SK-N-SH (cell line): ENCODE measurements around the gene CDH22. TPM values are rescaled to one million over a fixed set of nuclear protein-coding genes. Genes with fewer than 3 reads are reported as not detected.

Source experiments
- CTCF ChIA-PET: fragments of 300-600, 350-600 bp; formaldehyde crosslinking; extraction: SDS; loops from one replicate; lab custom pipeline; 2021; lab: Yijun Ruan, JAX
- POLR2A ChIA-PET: fragments of 350-600 bp; sonication (Branson Sonifier 250); formaldehyde crosslinking; extraction: SDS; loops from one replicate; lab custom pipeline; 2020; ENCODE audit warnings: antibody characterized with exemption, inconsistent platforms; lab: Yijun Ruan, JAX
- DNase-seq: peaks from one replicate; pipeline ENCODE4 v3.0.0; 2012
- H2AFZ ChIP-seq: fragments of 200-600 bp; sonication (generic); 2 replicates; pipeline ENCODE4 v1.8.1; 2016; ENCODE audit warnings: antibody characterized with exemption, mild to moderate bottlenecking, low read depth
- H3F3A ChIP-seq: fragments of 200-600 bp; sonication (generic); replicated peaks from 2 replicates; pipeline ENCODE3; 2016; ENCODE audit warnings: antibody characterized with exemption, mild to moderate bottlenecking; ENCODE audit not compliant: insufficient read depth
- H3K27ac ChIP-seq, 2 experiments: fragments of 200-500 bp in 1 of 2; fragments of 200-600 bp in 1 of 2; sonication (Bioruptor generic) in 1 of 2; sonication (generic), shearing (Covaris generic) in 1 of 2; 2 replicates each; pipeline versions ENCODE4 v1.5.1 to v1.6.1; 2014 to 2016; ENCODE audit warnings: low read depth in 2 of 2, inconsistent platforms in 1 of 2, low read length in 1 of 2, mild to moderate bottlenecking in 1 of 2, mixed read lengths in 1 of 2
- H3K27me3 ChIP-seq: fragments of 200-600 bp; sonication (generic), shearing (Covaris generic); 2 replicates; pipeline ENCODE4 v1.6.1; 2016; ENCODE audit warnings: mixed run types; ENCODE audit not compliant: insufficient read depth
- H3K36me3 ChIP-seq, 2 experiments: fragments of 200-500 bp in 1 of 2; fragments of 200-600 bp in 1 of 2; sonication (Bioruptor generic) in 1 of 2; sonication (generic) in 1 of 2; replicated peaks in 1 of 2; 2 replicates each; pipeline versions ENCODE3 to v1.5.1; 2014 to 2016; ENCODE audit warnings: low read length in 1 of 2, mild to moderate bottlenecking in 1 of 2; ENCODE audit not compliant: insufficient read depth in 2 of 2, control insufficient read depth in 1 of 2
- H3K4me1 ChIP-seq, 2 experiments: fragments of 200-500 bp in 1 of 2; fragments of 200-600 bp in 1 of 2; sonication (Bioruptor generic) in 1 of 2; sonication (generic), shearing (Covaris generic) in 1 of 2; 2 replicates each; pipeline versions ENCODE4 v1.5.1 to v1.6.1; 2014 to 2016; ENCODE audit warnings: low read depth in 1 of 2, low read length in 1 of 2, mixed run types in 1 of 2; ENCODE audit not compliant: insufficient read depth in 2 of 2, control insufficient read depth in 1 of 2
- H3K4me2 ChIP-seq: fragments of 200-600 bp; sonication (generic), shearing (Covaris generic); 2 replicates; pipeline ENCODE4 v1.6.1; 2017; ENCODE audit warnings: mixed run types
- H3K4me3 ChIP-seq, 2 experiments: fragments of 200-500 bp in 1 of 2; fragments of 200-600 bp in 1 of 2; sonication (Bioruptor generic) in 1 of 2; sonication (generic), shearing (Covaris generic) in 1 of 2; 2 replicates each; pipeline versions ENCODE4 v1.5.1 to v1.8.1; 2014 to 2016; ENCODE audit warnings: low read depth in 2 of 2, inconsistent platforms in 1 of 2, low read length in 1 of 2, mild to moderate bottlenecking in 1 of 2, mixed read lengths in 1 of 2, moderate library complexity in 1 of 2
- H3K79me2 ChIP-seq: fragments of 200-600 bp; sonication (generic); 2 replicates; pipeline ENCODE4 v1.8.1; 2017; ENCODE audit warnings: mild to moderate bottlenecking; ENCODE audit not compliant: insufficient read depth
- H3K9ac ChIP-seq: fragments of 200-600 bp; sonication (generic); 2 replicates; pipeline ENCODE4 v1.6.1; 2017; ENCODE audit warnings: mixed run types
- H3K9me2 ChIP-seq: fragments of 200-600 bp; sonication (generic); 2 replicates; pipeline ENCODE4 v1.6.1; 2017; ENCODE audit warnings: mixed run types
- H3K9me3 ChIP-seq: fragments of 200-600 bp; sonication (generic); 2 replicates; pipeline ENCODE4 v1.6.1; 2017; ENCODE audit warnings: mixed run types, mild to moderate bottlenecking, moderate library complexity
- H4K20me1 ChIP-seq: fragments of 200-600 bp; sonication (generic); 2 replicates; pipeline ENCODE4 v1.6.1; 2017; ENCODE audit warnings: mild to moderate bottlenecking, mixed run types; ENCODE audit not compliant: insufficient read depth
- ELF1 ChIP-seq: IDR thresholded peaks from 2 replicates; pipeline ENCODE4 v1.4.0; 2012
- EZH2phosphoT487 ChIP-seq: fragments of 200-600 bp; sonication (generic); IDR thresholded peaks from 2 replicates; pipeline ENCODE4 v1.6.1; 2017; ENCODE audit warnings: low read depth, mixed run types, mild to moderate bottlenecking, antibody characterized with exemption, moderate library complexity, borderline replicate concordance
- FOXJ3 ChIP-seq: sonication (generic); formaldehyde crosslinking; IDR thresholded peaks from 2 replicates; pipeline ENCODE4 v1.5.1; 2020; ENCODE audit warnings: mild to moderate bottlenecking, missing genetic modification reagents
- GATA2 ChIP-seq: sonication (generic); formaldehyde crosslinking; IDR thresholded peaks from 2 replicates; pipeline ENCODE4 v1.5.0; 2020; ENCODE audit warnings: mild to moderate bottlenecking, missing genetic modification reagents
- JUND ChIP-seq: IDR thresholded peaks from 2 replicates; pipeline ENCODE4 v1.4.0; 2012
- NRF1 ChIP-seq: IDR thresholded peaks from 2 replicates; pipeline ENCODE4 v1.6.1; 2012; ENCODE audit warnings: low read depth, mild to moderate bottlenecking, low read length
- RCOR1 ChIP-seq: fragments of 150-350 bp; IDR thresholded peaks from 2 replicates; pipeline ENCODE4 v1.6.1; 2017; ENCODE audit warnings: antibody characterized with exemption, low read length
- RFX5 ChIP-seq: IDR thresholded peaks from 2 replicates; pipeline ENCODE4 v1.6.1; 2012; ENCODE audit warnings: mild to moderate bottlenecking, improper control_type of control experiment, low read length
- TAF1 ChIP-seq: IDR thresholded peaks from 2 replicates; pipeline ENCODE4 v1.6.1; 2012; ENCODE audit warnings: low read depth, mild to moderate bottlenecking, low read length, moderate library complexity, borderline replicate concordance
- WGBS: methylation state at CpG from one replicate; pipeline ENCODE4 v1.1.6; 2017; ENCODE audit warnings: low lambda C conversion rate; 5-methylcytosine and 5-hydroxymethylcytosine counted together
- polyA plus RNA-seq, 3 experiments: library from polyadenylated mRNA; depleted of rRNA; stranded (reverse); fragments of >200 nt; gene quantifications; 2 replicates each; pipeline ENCODE4 v1.2.3, GENCODE V29; 2012
- TF ChIP-seq, protein P1 (sequence below): IDR thresholded peaks from 2 replicates; pipeline ENCODE4; 2012
- TF ChIP-seq, protein P2 (sequence below): IDR thresholded peaks from 2 replicates; pipeline ENCODE4 v1.4.0; 2012; ENCODE audit warnings: low read depth, borderline replicate concordance

The CDH22 gene
- polyA plus RNA-seq, 1 of the 3 experiments (the other 2 are of a cell fraction) = not detected

DNA sequence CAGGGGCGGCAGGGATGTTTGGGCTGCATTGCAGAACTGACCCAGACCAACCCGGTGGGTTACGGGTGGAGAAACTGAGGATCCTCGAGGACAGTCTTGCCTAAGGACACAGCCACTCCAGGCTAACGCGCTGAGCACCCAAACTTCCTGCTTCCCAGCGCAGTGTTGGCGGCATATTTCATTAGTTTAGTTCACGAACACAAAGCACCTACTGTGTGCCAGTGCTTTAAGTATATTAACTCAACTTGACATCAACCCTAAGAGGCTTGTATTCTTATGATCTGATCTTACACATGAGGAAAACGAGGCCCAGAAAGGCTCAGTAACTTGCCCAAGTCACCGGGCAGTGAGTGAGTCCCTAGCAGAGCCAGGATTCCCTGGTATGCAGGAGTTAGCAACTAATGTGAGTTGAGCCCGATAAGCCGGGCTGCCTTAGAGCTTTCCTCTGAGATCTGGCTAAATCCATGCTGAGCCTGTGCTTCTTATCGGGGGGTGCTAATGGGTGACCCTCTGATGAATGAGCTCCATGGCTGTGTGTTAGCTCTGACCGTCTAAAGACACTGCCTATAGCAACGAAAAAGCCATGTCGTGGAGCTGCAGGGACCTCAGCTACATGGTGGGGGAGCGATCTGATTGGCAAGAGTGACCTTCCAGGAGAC is 97.5 kb downstream of the CDH22 start:
- H4K20me1 ChIP-seq = no peaks in the 10 kb centered on the region; the same call in 1 of the 2 replicates
- H3K9ac ChIP-seq = no peak overlapping the region
- CTCF ChIA-PET = interaction anchor here (1.2 to 1.7 kb wide), 4 partner anchors 78 to 136 kb away, joined by 3 to 8 read pairs (median 6); no protein-coding TSS in a partner anchor
- DNase-seq = no peak
- H3K9me3 ChIP-seq = no peaks in the 10 kb centered on the region
- WGBS = 70% methylated on average over 15 of the region's 18 CpGs
- peaks cover 3% of the 10 kb centered on the region for H3F3A ChIP-seq
- no peak overlapping the region for H2AFZ ChIP-seq
- H3K4me1 ChIP-seq = peaks cover 0 to 9% of the 10 kb centered on the region in 2 experiments; a peak in 1 of 4 replicates
- H3K36me3 ChIP-seq = no peaks in the 10 kb centered on the region
- H3K79me2 ChIP-seq = no peaks in the 10 kb centered on the region
- H3K27ac ChIP-seq = no peak overlapping the region
- TF ChIP-seq RCOR1 = no peak
- no peak for TF ChIP-seq ELF1
- TF ChIP-seq, protein P1, sequence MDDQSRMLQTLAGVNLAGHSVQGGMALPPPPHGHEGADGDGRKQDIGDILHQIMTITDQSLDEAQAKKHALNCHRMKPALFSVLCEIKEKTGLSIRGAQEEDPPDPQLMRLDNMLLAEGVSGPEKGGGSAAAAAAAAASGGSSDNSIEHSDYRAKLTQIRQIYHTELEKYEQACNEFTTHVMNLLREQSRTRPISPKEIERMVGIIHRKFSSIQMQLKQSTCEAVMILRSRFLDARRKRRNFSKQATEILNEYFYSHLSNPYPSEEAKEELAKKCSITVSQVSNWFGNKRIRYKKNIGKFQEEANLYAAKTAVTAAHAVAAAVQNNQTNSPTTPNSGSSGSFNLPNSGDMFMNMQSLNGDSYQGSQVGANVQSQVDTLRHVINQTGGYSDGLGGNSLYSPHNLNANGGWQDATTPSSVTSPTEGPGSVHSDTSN = no peak
- TF ChIP-seq, protein P2, sequence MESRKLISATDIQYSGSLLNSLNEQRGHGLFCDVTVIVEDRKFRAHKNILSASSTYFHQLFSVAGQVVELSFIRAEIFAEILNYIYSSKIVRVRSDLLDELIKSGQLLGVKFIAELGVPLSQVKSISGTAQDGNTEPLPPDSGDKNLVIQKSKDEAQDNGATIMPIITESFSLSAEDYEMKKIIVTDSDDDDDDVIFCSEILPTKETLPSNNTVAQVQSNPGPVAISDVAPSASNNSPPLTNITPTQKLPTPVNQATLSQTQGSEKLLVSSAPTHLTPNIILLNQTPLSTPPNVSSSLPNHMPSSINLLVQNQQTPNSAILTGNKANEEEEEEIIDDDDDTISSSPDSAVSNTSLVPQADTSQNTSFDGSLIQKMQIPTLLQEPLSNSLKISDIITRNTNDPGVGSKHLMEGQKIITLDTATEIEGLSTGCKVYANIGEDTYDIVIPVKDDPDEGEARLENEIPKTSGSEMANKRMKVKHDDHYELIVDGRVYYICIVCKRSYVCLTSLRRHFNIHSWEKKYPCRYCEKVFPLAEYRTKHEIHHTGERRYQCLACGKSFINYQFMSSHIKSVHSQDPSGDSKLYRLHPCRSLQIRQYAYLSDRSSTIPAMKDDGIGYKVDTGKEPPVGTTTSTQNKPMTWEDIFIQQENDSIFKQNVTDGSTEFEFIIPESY = no peak
- no peak overlapping the region for H3K4me2 ChIP-seq
- no peak overlapping the region for H3K4me3 ChIP-seq
- no peaks in the 10 kb centered on the region for H3K9me2 ChIP-seq
- no peaks in the 10 kb centered on the region for H3K27me3 ChIP-seq
- POLR2A ChIA-PET = no interaction called here

DNA sequence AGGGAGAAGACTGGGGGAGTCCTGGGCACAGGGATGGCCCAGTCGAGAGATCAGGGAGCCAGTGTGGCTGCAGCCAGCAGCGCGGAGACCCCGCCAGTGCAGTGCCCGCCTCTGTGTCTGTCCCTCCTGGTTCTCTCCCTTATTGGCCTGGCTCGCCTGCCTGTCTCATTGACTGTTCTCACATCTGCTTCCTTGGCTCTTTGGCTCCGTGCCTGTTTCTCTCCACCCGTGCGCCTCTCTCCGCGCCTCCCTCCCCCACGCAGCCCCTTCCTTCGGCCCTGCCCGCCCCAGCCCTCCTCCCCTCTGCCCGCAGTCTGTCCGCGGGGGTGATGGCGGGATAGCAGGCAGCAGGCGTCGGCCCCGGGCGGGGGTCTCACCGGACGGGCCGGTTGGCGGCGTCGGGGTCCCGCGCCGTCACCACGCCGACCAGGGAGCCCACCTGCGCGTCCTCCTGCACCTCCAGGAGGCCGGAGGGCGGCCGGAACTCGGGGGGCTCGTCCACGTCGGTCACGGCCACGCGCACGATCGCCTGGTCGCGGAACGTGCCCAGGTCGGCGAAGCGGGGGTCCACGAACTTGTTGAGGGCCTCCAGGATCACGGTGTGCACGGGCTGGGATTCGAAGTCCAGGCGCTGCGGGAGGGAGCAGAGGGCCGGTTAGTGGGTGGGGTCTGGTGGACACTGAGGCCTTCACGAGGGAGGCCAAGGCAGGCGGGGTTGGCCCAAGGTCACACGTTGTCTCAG is 98.2 kb downstream of the CDH22 start:
- Histone ChIP-seq H3K4me2 (no peak overlapping the region), H2AFZ (no peak overlapping the region), H3K9me2 (no peaks in the 10 kb centered on the region), H4K20me1 (no peaks in the 10 kb centered on the region; the same call in 1 of the 2 replicates), H3K4me3 (no peak overlapping the region), H3K27me3 (no peaks in the 10 kb centered on the region), H3K9me3 (no peaks in the 10 kb centered on the region), H3K4me1 (peaks cover 0 to 6% of the 10 kb centered on the region in 2 experiments; a peak in 1 of 4 replicates), H3K36me3 (no peaks in the 10 kb centered on the region), H3K9ac (no peak overlapping the region), H3F3A (no peaks in the 10 kb centered on the region), H3K79me2 (no peaks in the 10 kb centered on the region), H3K27ac (no peak overlapping the region)
- peak; percentile 82 for DNase-seq
- WGBS = 73% methylated on average over 60 of the region's 63 CpGs
- POLR2A ChIA-PET = no interaction called here
- CTCF ChIA-PET = interaction anchor here (0.9 kb wide), 1 partner anchor 35 kb away, joined by 3 read pairs; no protein-coding TSS in a partner anchor
- TF ChIP-seq, protein P1 = no peak
- no peak for TF ChIP-seq TAF1
- no peak for TF ChIP-seq RFX5
- TF ChIP-seq FOXJ3 = no peak
- no peak for TF ChIP-seq EZH2phosphoT487
- TF ChIP-seq JUND = no peak
- TF ChIP-seq GATA2 (CRISPR knock-in tag) = no peak
- no peak for TF ChIP-seq NRF1
- TF ChIP-seq ELF1 = no peak
